ENCODE results near the gene TRIM56.

- TF ChIP-seq FOSL2 (IDR thresholded peaks at IDR 0.05; ENCODE audit: borderline replicate concordance, low read depth) (no peak), CTCF (IDR thresholded peaks at IDR 0.05) (no peak), IRF3 (IDR thresholded peaks at IDR 0.05; ENCODE audit: low read depth, low read length) (no peak), GABPA (IDR thresholded peaks at IDR 0.05; ENCODE audit: low read depth) (no peak), ZBTB33 (IDR thresholded peaks at IDR 0.05; ENCODE audit: borderline replicate concordance, low read depth) (peak; percentile 33; the same call in 1 of the 2 replicates), CHD2 (IDR thresholded peaks at IDR 0.05; ENCODE audit: low read length, partially characterized antibody) (no peak), TAF1 (IDR thresholded peaks at IDR 0.05; ENCODE audit: borderline replicate concordance, low read depth, low read length) (no peak), RCOR1 (IDR thresholded peaks at IDR 0.05; ENCODE audit: low read length) (no peak), RAD21 (IDR thresholded peaks at IDR 0.05; ENCODE audit: low read length) (no peak), JUND (IDR thresholded peaks at IDR 0.05) (no peak), NFIC (IDR thresholded peaks at IDR 0.05; ENCODE audit: borderline replicate concordance) (no peak; the same call in 1 of the 2 replicates)
Measured at GRCh38 chr7:101133621-101134398, 48.5 kb downstream of the TRIM56 start.
